Astrocyte (in vitro differentiated cells and primary cell): ENCODE results near the gene UBL4A.
"Not testable (repeated sequence)": the region's sequence is repeated elsewhere in the genome, so short reads cannot be mapped to it uniquely, and the experiment has no call there.

Experiments
- CTCF ChIP-seq: IDR thresholded peaks from 2 replicates; pipeline ENCODE4 v1.5.1; 2011; ENCODE audit warnings: low read depth, mild to moderate bottlenecking, inconsistent platforms, low read length, moderate library complexity; ENCODE audit not compliant: insufficient read depth
- EZH2 ChIP-seq: IDR thresholded peaks from 2 replicates; pipeline ENCODE4 v1.6.1; 2012; ENCODE audit warnings: mild to moderate bottlenecking, low read length, inconsistent platforms; ENCODE audit not compliant: insufficient read depth

- TF ChIP-seq CTCF, EZH2: not testable (repeated sequence)
These were observed 10.2 kb upstream of the UBL4A start for GRCh38 chrX:154496591-154497137.
